HFFc6 (cell line): ENCODE data around the gene CELF2. TPM values are rescaled to one million over a fixed set of nuclear protein-coding genes. Genes with fewer than 3 reads are reported as not detected.

Experiments
- DNase-seq: peaks from one replicate; pipeline ENCODE4 v3.0.0-alpha.2; 2018
- H3K27ac Mint-ChIP-seq: 2 replicates; pipeline ENCODE4 v1.8.0; 2020; ENCODE audit warnings: mild to moderate bottlenecking, mixed read lengths
- H3K27me3 Mint-ChIP-seq: 2 replicates; pipeline ENCODE4 v1.8.0; 2021; ENCODE audit warnings: mild to moderate bottlenecking, moderate library complexity, mixed read lengths; ENCODE audit not compliant: insufficient read depth
- H3K36me3 Mint-ChIP-seq: 2 replicates; pipeline ENCODE4 v1.8.0; 2021; ENCODE audit warnings: low read depth, mixed read lengths
- H3K4me1 Mint-ChIP-seq: 2 replicates; pipeline ENCODE4 v1.8.0; 2020; ENCODE audit warnings: low read depth, mixed read lengths
- H3K4me3 Mint-ChIP-seq: 2 replicates; pipeline ENCODE4 v1.8.0; 2020; ENCODE audit warnings: mild to moderate bottlenecking, moderate library complexity, mixed read lengths
- H3K9me3 Mint-ChIP-seq: 2 replicates; pipeline ENCODE4 v1.8.0; 2020; ENCODE audit warnings: mild to moderate bottlenecking, mixed read lengths
- CTCF ChIP-seq: fragments of 200-600 bp; sonication (generic); IDR thresholded peaks from 2 replicates; pipeline ENCODE4 v1.5.0; 2021; ENCODE audit warnings: antibody characterized with exemption, mild to moderate bottlenecking
- total RNA-seq, 6 experiments: library from RNA; stranded (reverse); fragmentation: NEBNext Ultra II Directional; extraction: Animal tissue kit (Norgen Biotek cat#: 25700); gene quantifications; 2 replicates in 1 of 6; 3 replicates in 5 of 6; pipeline ENCODE4 v1.2.3, GENCODE V29; 2021

CELF2 gene
- total RNA-seq, 6 experiments from 2014 or later: 2.7 to 5.2 (median 3.5) TPM

GRCh38 chr10:11111490-11111889, 93.8 kb downstream of the CELF2 start:
- peaks cover 4% of the 10 kb centered on the region for H3K9me3 Mint-ChIP-seq
- H3K4me1 Mint-ChIP-seq: no peaks in the 10 kb centered on the region
- no peak overlapping the region for H3K27ac Mint-ChIP-seq
- no peak overlapping the region for H3K4me3 Mint-ChIP-seq
- DNase-seq: no peak
- no peaks in the 10 kb centered on the region for H3K36me3 Mint-ChIP-seq
- no peak for TF ChIP-seq CTCF
- no peaks in the 10 kb centered on the region; the same call in 1 of the 2 replicates for H3K27me3 Mint-ChIP-seq

- no peaks in the 10 kb centered on the region for H3K36me3 Mint-ChIP-seq
- H3K9me3 Mint-ChIP-seq: peaks cover 4% of the 10 kb centered on the region
- DNase-seq: no peak
- no peak for TF ChIP-seq CTCF
- H3K4me1 Mint-ChIP-seq: no peaks in the 10 kb centered on the region
- no peak overlapping the region for H3K27ac Mint-ChIP-seq
- no peak overlapping the region for H3K4me3 Mint-ChIP-seq
- H3K27me3 Mint-ChIP-seq: no peaks in the 10 kb centered on the region; the same call in 1 of the 2 replicates
These were observed 95.0 kb downstream of the CELF2 start for GRCh38 chr10:11112718-11113117.

GRCh38 chr10:11113156-11113555, 95.5 kb downstream of the CELF2 start:
- Mint-ChIP-seq H3K27ac (no peak overlapping the region), H3K27me3 (no peaks in the 10 kb centered on the region; the same call in 1 of the 2 replicates), H3K4me1 (no peaks in the 10 kb centered on the region), H3K36me3 (no peaks in the 10 kb centered on the region), H3K4me3 (no peak overlapping the region), H3K9me3 (peaks cover 4% of the 10 kb centered on the region)
- DNase-seq: no peak
- peak; percentile 62 for TF ChIP-seq CTCF

GRCh38 chr10:11114269-11114668, 96.6 kb downstream of the CELF2 start:
- Mint-ChIP-seq H3K4me3 (no peak overlapping the region), H3K4me1 (no peaks in the 10 kb centered on the region), H3K27ac (no peak overlapping the region), H3K27me3 (no peaks in the 10 kb centered on the region; the same call in 1 of the 2 replicates), H3K9me3 (peaks cover 4% of the 10 kb centered on the region), H3K36me3 (no peaks in the 10 kb centered on the region)
- no peak for TF ChIP-seq CTCF
- no peak for DNase-seq

GRCh38 chr10:11115337-11115736, 97.7 kb downstream of the CELF2 start:
- H3K4me3 Mint-ChIP-seq: no peak overlapping the region
- H3K27me3 Mint-ChIP-seq: peaks cover under 1% of the 10 kb centered on the region; the same call in 1 of the 2 replicates
- no peak for DNase-seq
- peaks cover 2% of the 10 kb centered on the region for H3K9me3 Mint-ChIP-seq
- no peaks in the 10 kb centered on the region for H3K4me1 Mint-ChIP-seq
- no peak for TF ChIP-seq CTCF
- H3K27ac Mint-ChIP-seq: no peak overlapping the region
- H3K36me3 Mint-ChIP-seq: no peaks in the 10 kb centered on the region

GRCh38 chr10:11116361-11116760, 98.7 kb downstream of the CELF2 start:
- Mint-ChIP-seq H3K4me1 (no peaks in the 10 kb centered on the region), H3K36me3 (no peaks in the 10 kb centered on the region), H3K27me3 (peaks cover 4% of the 10 kb centered on the region), H3K4me3 (no peak overlapping the region), H3K9me3 (no peaks in the 10 kb centered on the region; the same call in 1 of the 2 replicates), H3K27ac (no peak overlapping the region)
- TF ChIP-seq CTCF: no peak
- DNase-seq: no peak
